Measurements from ENCODE around the gene POFUT2. TPM values are rescaled to one million over a fixed set of nuclear protein-coding genes. Genes with fewer than 3 reads are reported as not detected.

POFUT2 gene
- total RNA-seq, 1 experiment from 2014 or later = 31.4 TPM

DNA sequence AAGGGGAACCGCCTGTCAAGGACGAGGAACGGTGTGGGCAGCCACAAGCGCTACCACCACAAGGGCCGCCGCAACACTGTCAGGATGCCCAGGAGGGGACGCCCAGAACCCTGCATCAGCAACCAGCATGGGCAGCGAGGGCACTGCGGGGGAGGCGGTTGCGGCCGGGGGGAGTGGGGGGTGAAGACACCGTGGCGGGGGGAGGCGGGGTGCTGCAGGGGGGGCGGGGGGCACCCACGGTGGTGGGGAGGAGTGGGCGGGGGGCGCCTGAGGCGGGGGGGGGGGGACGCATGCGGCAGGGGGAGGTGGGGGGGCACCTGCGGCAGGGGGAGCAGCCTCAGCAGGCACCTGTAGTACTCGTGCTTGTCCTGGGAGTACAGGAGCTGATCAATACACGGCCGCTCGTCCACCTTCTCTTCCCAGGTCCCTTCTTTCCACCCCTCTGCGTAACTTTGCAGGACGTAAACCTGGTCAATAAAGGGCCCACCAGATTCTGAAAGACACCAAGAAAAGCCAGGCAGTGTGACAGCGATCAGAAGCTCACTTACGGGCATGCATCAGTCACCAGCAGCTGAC lies 4.6 kb downstream of the POFUT2 start:
- DNase-seq = no peak
- BruUV-seq (replicated peaks) = no TSS peak
- Mint-ChIP-seq H3K9me3 (ENCODE audit: low read depth, unreplicated experiment) (no peaks in the 10 kb centered on the region), H3K36me3 (ENCODE audit: insufficient read depth, unreplicated experiment) (peaks cover 39% of the 10 kb centered on the region), H3K4me1 (ENCODE audit: low read depth, unreplicated experiment) (no peaks in the 10 kb centered on the region), H3K27me3 (ENCODE audit: unreplicated experiment) (no peaks in the 10 kb centered on the region), H3K4me3 (ENCODE audit: low read depth, unreplicated experiment) (no peak overlapping the region), H3K27ac (ENCODE audit: unreplicated experiment) (no peak overlapping the region)
- CTCF ChIA-PET = no interaction called here
- TF ChIP-seq, protein P1, sequence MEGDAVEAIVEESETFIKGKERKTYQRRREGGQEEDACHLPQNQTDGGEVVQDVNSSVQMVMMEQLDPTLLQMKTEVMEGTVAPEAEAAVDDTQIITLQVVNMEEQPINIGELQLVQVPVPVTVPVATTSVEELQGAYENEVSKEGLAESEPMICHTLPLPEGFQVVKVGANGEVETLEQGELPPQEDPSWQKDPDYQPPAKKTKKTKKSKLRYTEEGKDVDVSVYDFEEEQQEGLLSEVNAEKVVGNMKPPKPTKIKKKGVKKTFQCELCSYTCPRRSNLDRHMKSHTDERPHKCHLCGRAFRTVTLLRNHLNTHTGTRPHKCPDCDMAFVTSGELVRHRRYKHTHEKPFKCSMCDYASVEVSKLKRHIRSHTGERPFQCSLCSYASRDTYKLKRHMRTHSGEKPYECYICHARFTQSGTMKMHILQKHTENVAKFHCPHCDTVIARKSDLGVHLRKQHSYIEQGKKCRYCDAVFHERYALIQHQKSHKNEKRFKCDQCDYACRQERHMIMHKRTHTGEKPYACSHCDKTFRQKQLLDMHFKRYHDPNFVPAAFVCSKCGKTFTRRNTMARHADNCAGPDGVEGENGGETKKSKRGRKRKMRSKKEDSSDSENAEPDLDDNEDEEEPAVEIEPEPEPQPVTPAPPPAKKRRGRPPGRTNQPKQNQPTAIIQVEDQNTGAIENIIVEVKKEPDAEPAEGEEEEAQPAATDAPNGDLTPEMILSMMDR (IDR thresholded peaks at IDR 0.05; ENCODE audit: unreplicated experiment) = no peak
- intact Hi-C loops (cut with micrococcal nuclease; ENCODE audit: unreplicated experiment) = no loop called here

- BruUV-seq (replicated peaks) = no TSS peak
- TF ChIP-seq, protein P1 (IDR thresholded peaks at IDR 0.05; ENCODE audit: unreplicated experiment) = no peak
- no peak for DNase-seq
- CTCF ChIA-PET = no interaction called here
- Mint-ChIP-seq H3K4me3 (ENCODE audit: low read depth, unreplicated experiment) (no peak overlapping the region), H3K36me3 (ENCODE audit: insufficient read depth, unreplicated experiment) (peaks cover 33% of the 10 kb centered on the region), H3K9me3 (ENCODE audit: low read depth, unreplicated experiment) (no peaks in the 10 kb centered on the region), H3K4me1 (ENCODE audit: low read depth, unreplicated experiment) (no peaks in the 10 kb centered on the region), H3K27me3 (ENCODE audit: unreplicated experiment) (no peaks in the 10 kb centered on the region), H3K27ac (ENCODE audit: unreplicated experiment) (no peak overlapping the region)
- intact Hi-C loops (cut with micrococcal nuclease; ENCODE audit: unreplicated experiment) = no loop called here
Observed at GRCh38 chr21:45282283-45283034, 5.2 kb downstream of the POFUT2 start.

DNA sequence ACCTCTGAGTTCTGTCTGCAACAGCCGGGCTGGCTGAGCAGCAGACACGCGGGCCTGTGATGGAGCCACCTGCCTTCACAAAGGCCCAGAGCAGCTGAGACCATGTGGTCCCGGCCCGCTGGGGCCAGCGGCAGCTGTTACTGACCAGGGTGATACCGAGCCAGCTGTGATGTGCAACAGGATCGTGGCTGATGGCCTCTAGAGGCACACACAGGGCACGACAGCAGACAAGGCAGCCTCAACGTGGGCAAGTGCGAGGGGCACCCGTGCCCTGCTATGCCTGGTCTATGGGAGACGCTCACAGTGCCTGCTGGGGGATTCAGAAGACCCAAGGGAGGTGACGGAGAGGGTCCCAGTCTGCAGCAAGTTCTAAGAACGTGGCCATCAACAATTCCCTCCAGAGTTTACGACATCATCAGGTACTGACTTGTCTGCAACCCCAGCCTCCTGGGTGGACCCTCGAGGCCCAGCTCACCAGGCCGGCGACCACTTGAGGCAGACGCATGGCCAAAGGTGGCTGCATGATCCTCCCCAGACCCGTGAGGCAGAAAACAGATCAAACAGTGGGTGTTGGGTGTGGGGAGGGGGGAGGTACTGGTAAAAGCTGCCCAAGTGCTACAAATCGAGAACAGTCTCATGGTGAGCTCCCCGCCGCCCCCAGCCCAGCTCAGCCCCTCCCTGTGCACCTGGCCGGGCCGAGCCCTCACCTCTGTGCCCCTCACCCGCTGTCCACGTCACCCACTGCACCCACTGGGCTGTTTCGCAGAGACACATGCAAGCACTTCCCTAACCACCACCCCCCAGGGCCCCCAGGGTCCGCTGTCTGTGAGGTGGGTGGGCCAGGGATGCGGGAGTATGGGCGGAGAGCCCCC lies 6.0 kb downstream of the POFUT2 start:
- TF ChIP-seq, protein P1 (IDR thresholded peaks at IDR 0.05; ENCODE audit: unreplicated experiment) = no peak
- H3K4me1 Mint-ChIP-seq (ENCODE audit: low read depth, unreplicated experiment) = no peaks in the 10 kb centered on the region
- intact Hi-C loops (cut with micrococcal nuclease; ENCODE audit: unreplicated experiment) = no loop called here
- H3K27me3 Mint-ChIP-seq (ENCODE audit: unreplicated experiment) = no peaks in the 10 kb centered on the region
- H3K4me3 Mint-ChIP-seq (ENCODE audit: low read depth, unreplicated experiment) = no peak overlapping the region
- H3K27ac Mint-ChIP-seq (ENCODE audit: unreplicated experiment) = no peak overlapping the region
- CTCF ChIA-PET = no interaction called here
- DNase-seq = no peak
- peaks cover 35% of the 10 kb centered on the region for H3K36me3 Mint-ChIP-seq (ENCODE audit: insufficient read depth, unreplicated experiment)
- BruUV-seq (replicated peaks) = no TSS peak
- H3K9me3 Mint-ChIP-seq (ENCODE audit: low read depth, unreplicated experiment) = no peaks in the 10 kb centered on the region

DNA sequence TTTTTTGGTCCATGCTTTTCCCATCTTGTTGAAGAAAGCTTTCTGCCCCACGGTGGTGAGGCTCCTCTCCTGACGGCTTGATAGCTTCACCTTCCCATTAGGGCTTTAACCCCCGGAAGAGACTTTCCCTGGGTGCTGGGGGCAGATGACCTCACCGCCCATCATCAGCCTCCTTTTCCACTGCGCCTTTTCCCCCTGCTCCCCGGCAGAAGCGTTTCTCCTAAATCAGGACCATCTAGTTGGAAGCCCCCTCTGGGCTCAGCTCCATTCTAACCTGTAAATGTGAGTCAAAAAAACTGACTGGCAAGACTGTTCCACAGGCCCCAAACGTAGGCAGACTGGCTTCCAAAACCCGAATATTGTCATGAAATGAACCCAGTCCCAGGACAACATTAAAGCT lies 6.7 kb downstream of the POFUT2 start:
- DNase-seq = no peak
- H3K36me3 Mint-ChIP-seq (ENCODE audit: insufficient read depth, unreplicated experiment) = peaks cover 35% of the 10 kb centered on the region
- no peak overlapping the region for H3K27ac Mint-ChIP-seq (ENCODE audit: unreplicated experiment)
- no peaks in the 10 kb centered on the region for H3K27me3 Mint-ChIP-seq (ENCODE audit: unreplicated experiment)
- CTCF ChIA-PET = no interaction called here
- BruUV-seq (replicated peaks) = no TSS peak
- H3K9me3 Mint-ChIP-seq (ENCODE audit: low read depth, unreplicated experiment) = no peaks in the 10 kb centered on the region
- intact Hi-C loops (cut with micrococcal nuclease; ENCODE audit: unreplicated experiment) = no loop called here
- H3K4me3 Mint-ChIP-seq (ENCODE audit: low read depth, unreplicated experiment) = no peak overlapping the region
- TF ChIP-seq, protein P1 (IDR thresholded peaks at IDR 0.05; ENCODE audit: unreplicated experiment) = no peak
- H3K4me1 Mint-ChIP-seq (ENCODE audit: low read depth, unreplicated experiment) = no peaks in the 10 kb centered on the region
